ENCODE data around the gene TM6SF1. TPM values are rescaled to one million over a fixed set of nuclear protein-coding genes. Genes with fewer than 3 reads are reported as not detected.

TM6SF1 gene
- total RNA-seq, 4 donors from 2014 or later = 7.1 to 49.1 (median 13.7) TPM

GRCh38 chr15:83063551-83063950 lies 43.9 kb upstream of the TM6SF1 start:
- no peak for DNase-seq
- no peak for TF ChIP-seq POLR2A (IDR thresholded peaks at IDR 0.05)
- TF ChIP-seq, protein P1, sequence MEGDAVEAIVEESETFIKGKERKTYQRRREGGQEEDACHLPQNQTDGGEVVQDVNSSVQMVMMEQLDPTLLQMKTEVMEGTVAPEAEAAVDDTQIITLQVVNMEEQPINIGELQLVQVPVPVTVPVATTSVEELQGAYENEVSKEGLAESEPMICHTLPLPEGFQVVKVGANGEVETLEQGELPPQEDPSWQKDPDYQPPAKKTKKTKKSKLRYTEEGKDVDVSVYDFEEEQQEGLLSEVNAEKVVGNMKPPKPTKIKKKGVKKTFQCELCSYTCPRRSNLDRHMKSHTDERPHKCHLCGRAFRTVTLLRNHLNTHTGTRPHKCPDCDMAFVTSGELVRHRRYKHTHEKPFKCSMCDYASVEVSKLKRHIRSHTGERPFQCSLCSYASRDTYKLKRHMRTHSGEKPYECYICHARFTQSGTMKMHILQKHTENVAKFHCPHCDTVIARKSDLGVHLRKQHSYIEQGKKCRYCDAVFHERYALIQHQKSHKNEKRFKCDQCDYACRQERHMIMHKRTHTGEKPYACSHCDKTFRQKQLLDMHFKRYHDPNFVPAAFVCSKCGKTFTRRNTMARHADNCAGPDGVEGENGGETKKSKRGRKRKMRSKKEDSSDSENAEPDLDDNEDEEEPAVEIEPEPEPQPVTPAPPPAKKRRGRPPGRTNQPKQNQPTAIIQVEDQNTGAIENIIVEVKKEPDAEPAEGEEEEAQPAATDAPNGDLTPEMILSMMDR (IDR thresholded peaks at IDR 0.05 in 4 of 5, conservative IDR thresholded peaks at IDR 0.05 in 1 of 5) = no peak
- intact Hi-C loops (cut with DNase I; ENCODE audit: low total_unique reads) (no loop called here), in situ Hi-C loops (cut with MboI; ENCODE audit: low sequenced_read_pairs in 4 of 4) (no loop called here)
- Histone ChIP-seq H3K9me3 (no peaks in the 10 kb centered on the region), H3K4me3 (peak overlapping the region; percentile 78 to 84 (median 80)), H3K4me1 (peaks cover 57 to 62% of the 10 kb centered on the region in 2 donors), H3K36me3 (no peaks in the 10 kb centered on the region), H3K27ac (peak overlapping the region; percentile 87 to 98 (median 96)), H3K27me3 (no peaks in the 10 kb centered on the region)
- no peak for ATAC-seq

- in situ Hi-C loops (cut with MboI; ENCODE audit: low sequenced_read_pairs in 4 of 4) = no loop called here
- peak overlapping the region; percentile 87 to 98 (median 96) for H3K27ac ChIP-seq
- intact Hi-C loops (cut with DNase I; ENCODE audit: low total_unique reads) = loop anchor here (5.0 kb wide), 1 partner anchor 258 kb away; the partner anchor contains the start of genes FSD2 and WHAMM
- H3K4me1 ChIP-seq = peaks cover 46 to 52% of the 10 kb centered on the region in 2 donors
- H3K9me3 ChIP-seq = no peaks in the 10 kb centered on the region
- peak overlapping the region; percentile 78 to 84 (median 80) for H3K4me3 ChIP-seq
- no peak for TF ChIP-seq POLR2A (IDR thresholded peaks at IDR 0.05)
- TF ChIP-seq, protein P1 (IDR thresholded peaks at IDR 0.05 in 4 of 5, conservative IDR thresholded peaks at IDR 0.05 in 1 of 5) = no peak
- H3K27me3 ChIP-seq = no peaks in the 10 kb centered on the region
- H3K36me3 ChIP-seq = no peaks in the 10 kb centered on the region
- no peak for DNase-seq
- no peak for ATAC-seq
These were observed 42.6 kb upstream of the TM6SF1 start for GRCh38 chr15:83064859-83065258.

GRCh38 chr15:83065431-83065830 lies 42.0 kb upstream of the TM6SF1 start:
- Histone ChIP-seq H3K9me3 (no peaks in the 10 kb centered on the region), H3K4me1 (peaks cover 45 to 52% of the 10 kb centered on the region in 2 donors), H3K4me3 (peak overlapping the region; percentile 78 to 84 (median 80)), H3K27ac (peak overlapping the region; percentile 87 to 98 (median 96)), H3K27me3 (no peaks in the 10 kb centered on the region), H3K36me3 (no peaks in the 10 kb centered on the region)
- intact Hi-C loops (cut with DNase I; ENCODE audit: low total_unique reads) = loop anchor here (5.0 kb wide), 1 partner anchor 258 kb away; the partner anchor contains the start of genes FSD2 and WHAMM
- ATAC-seq (peak; percentile 39 to 70), DNase-seq (peak in 1 of 2 donors; percentile 21)
- TF ChIP-seq POLR2A (IDR thresholded peaks at IDR 0.05) = peak in 1 of 2 donors; percentile 31
- TF ChIP-seq, protein P1 (IDR thresholded peaks at IDR 0.05 in 4 of 5, conservative IDR thresholded peaks at IDR 0.05 in 1 of 5) = no peak
- in situ Hi-C loops (cut with MboI; ENCODE audit: low sequenced_read_pairs in 4 of 4) = no loop called here

GRCh38 chr15:83066034-83066733 lies 41.3 kb upstream of the TM6SF1 start:
- Histone ChIP-seq H3K36me3 (no peaks in the 10 kb centered on the region), H3K9me3 (no peaks in the 10 kb centered on the region), H3K27ac (peak overlapping the region; percentile 87 to 98 (median 96)), H3K27me3 (no peaks in the 10 kb centered on the region), H3K4me1 (peaks cover 41 to 48% of the 10 kb centered on the region in 2 donors), H3K4me3 (peak overlapping the region; percentile 78 to 84 (median 80))
- peak; percentile 40 to 47 for ATAC-seq
- in situ Hi-C loops (cut with MboI; ENCODE audit: low sequenced_read_pairs in 4 of 4) = no loop called here
- peak in 1 of 2 donors; percentile 27 for DNase-seq
- intact Hi-C loops (cut with DNase I; ENCODE audit: low total_unique reads) = loop anchor here (5.0 kb wide), 1 partner anchor 259 kb away; the partner anchor contains the start of genes FSD2 and WHAMM
- no peak for TF ChIP-seq POLR2A (IDR thresholded peaks at IDR 0.05)
- TF ChIP-seq, protein P1 (IDR thresholded peaks at IDR 0.05 in 4 of 5, conservative IDR thresholded peaks at IDR 0.05 in 1 of 5) = no peak

Measured in gastrocnemius medialis (tissue), 4 donors.